HFFc6 (cell line): ENCODE measurements around the gene NPC2. TPM values are rescaled to one million over a fixed set of nuclear protein-coding genes. Genes with fewer than 3 reads are reported as not detected.
"Not testable (repeated sequence)": the region's sequence is repeated elsewhere in the genome, so short reads cannot be mapped to it uniquely, and the experiment has no call there.

Experiments used
- DNase-seq: peaks from one replicate; pipeline ENCODE4 v3.0.0-alpha.2; 2018
- H3K27ac Mint-ChIP-seq: 2 replicates; pipeline ENCODE4 v1.8.0; 2020; ENCODE audit warnings: mild to moderate bottlenecking, mixed read lengths
- H3K27me3 Mint-ChIP-seq: 2 replicates; pipeline ENCODE4 v1.8.0; 2021; ENCODE audit warnings: mild to moderate bottlenecking, moderate library complexity, mixed read lengths; ENCODE audit not compliant: insufficient read depth
- H3K36me3 Mint-ChIP-seq: 2 replicates; pipeline ENCODE4 v1.8.0; 2021; ENCODE audit warnings: low read depth, mixed read lengths
- H3K4me1 Mint-ChIP-seq: 2 replicates; pipeline ENCODE4 v1.8.0; 2020; ENCODE audit warnings: low read depth, mixed read lengths
- H3K4me3 Mint-ChIP-seq: 2 replicates; pipeline ENCODE4 v1.8.0; 2020; ENCODE audit warnings: mild to moderate bottlenecking, moderate library complexity, mixed read lengths
- H3K9me3 Mint-ChIP-seq: 2 replicates; pipeline ENCODE4 v1.8.0; 2020; ENCODE audit warnings: mild to moderate bottlenecking, mixed read lengths
- CTCF ChIP-seq: fragments of 200-600 bp; sonication (generic); IDR thresholded peaks from 2 replicates; pipeline ENCODE4 v1.5.0; 2021; ENCODE audit warnings: antibody characterized with exemption, mild to moderate bottlenecking
- total RNA-seq, 6 experiments: library from RNA; stranded (reverse); fragmentation: NEBNext Ultra II Directional; extraction: Animal tissue kit (Norgen Biotek cat#: 25700); gene quantifications; 2 replicates in 1 of 6; 3 replicates in 5 of 6; pipeline ENCODE4 v1.2.3, GENCODE V29; 2021

NPC2 gene
- total RNA-seq, 6 experiments from 2014 or later, result 69.1 to 89.9 (median 78.8) TPM

- no peak overlapping the region for H3K4me3 Mint-ChIP-seq
- peaks cover 57% of the 10 kb centered on the region for H3K27me3 Mint-ChIP-seq
- peak; percentile 70 for DNase-seq
Observed at GRCh38 chr14:74459289-74459946, 33.7 kb downstream of the NPC2 start.

GRCh38 chr14:74457565-74457895 is 35.6 kb downstream of the NPC2 start:
- Mint-ChIP-seq H3K27me3 (peaks cover 48% of the 10 kb centered on the region), H3K27ac (no peak overlapping the region), H3K4me3 (no peak overlapping the region), H3K9me3 (no peaks in the 10 kb centered on the region), H3K4me1 (peaks cover 12% of the 10 kb centered on the region), H3K36me3 (no peaks in the 10 kb centered on the region)
- no peak for DNase-seq
- no peak for TF ChIP-seq CTCF

More at GRCh38 chr14:74459289-74459946, 33.7 kb downstream of the NPC2 start:
- Mint-ChIP-seq H3K27ac (no peak overlapping the region), H3K9me3 (no peaks in the 10 kb centered on the region), H3K4me1 (peaks cover 12% of the 10 kb centered on the region), H3K36me3 (no peaks in the 10 kb centered on the region)
- TF ChIP-seq CTCF, result peak; percentile 87

GRCh38 chr14:74456684-74457564 is 36.2 kb downstream of the NPC2 start:
- no peak for TF ChIP-seq CTCF
- no peaks in the 10 kb centered on the region for H3K36me3 Mint-ChIP-seq
- H3K27ac Mint-ChIP-seq, result no peak overlapping the region
- H3K27me3 Mint-ChIP-seq, result peaks cover 49% of the 10 kb centered on the region
- H3K4me1 Mint-ChIP-seq, result peaks cover 12% of the 10 kb centered on the region
- no peak overlapping the region for H3K4me3 Mint-ChIP-seq
- no peaks in the 10 kb centered on the region for H3K9me3 Mint-ChIP-seq
- no peak for DNase-seq

GRCh38 chr14:74454397-74454796 is 38.7 kb downstream of the NPC2 start:
- peaks cover 51% of the 10 kb centered on the region for H3K27me3 Mint-ChIP-seq
- not testable (repeated sequence) for DNase-seq, H3K27ac Mint-ChIP-seq, H3K36me3 Mint-ChIP-seq, H3K9me3 Mint-ChIP-seq, H3K4me3 Mint-ChIP-seq, H3K4me1 Mint-ChIP-seq

- Mint-ChIP-seq H3K4me1 (no peaks in the 10 kb centered on the region), H3K4me3 (no peak overlapping the region), H3K27ac (no peak overlapping the region), H3K36me3 (no peaks in the 10 kb centered on the region), H3K9me3 (no peaks in the 10 kb centered on the region), H3K27me3 (peaks cover 8% of the 10 kb centered on the region)
- no peak for DNase-seq
- TF ChIP-seq CTCF, result no peak
Observed at GRCh38 chr14:74444866-74445265, 48.2 kb downstream of the NPC2 start.

- Mint-ChIP-seq H3K4me1 (peaks cover 5% of the 10 kb centered on the region; the same call in 1 of the 2 replicates), H3K36me3 (no peaks in the 10 kb centered on the region), H3K27ac (no peak overlapping the region), H3K4me3 (no peak overlapping the region), H3K27me3 (peaks cover 18% of the 10 kb centered on the region), H3K9me3 (no peaks in the 10 kb centered on the region)
- DNase-seq, result no peak
- no peak for TF ChIP-seq CTCF
Observed at GRCh38 chr14:74442757-74443156, 50.3 kb downstream of the NPC2 start.
